Fibroblast of lung (primary cell): Measurements from ENCODE around the gene MYL12A.

ENCODE experiments used
- CTCF ChIP-seq, 2 donors: IDR thresholded peaks in 1 of 2; conservative IDR thresholded peaks in 1 of 2; 1 replicate in 1 of 2; 2 replicates in 1 of 2; pipeline ENCODE4 v1.5.1; 2011 to 2012; ENCODE audit warnings: low read length in 2 of 2, control low read depth in 1 of 2, inconsistent platforms in 1 of 2, low read depth in 1 of 2, mild to moderate bottlenecking in 1 of 2
- EZH2 ChIP-seq: IDR thresholded peaks from 2 replicates; pipeline ENCODE4 v1.5.1; 2012; ENCODE audit warnings: low read length, control low read depth, mild to moderate bottlenecking; ENCODE audit errors: missing control alignments

DNA sequence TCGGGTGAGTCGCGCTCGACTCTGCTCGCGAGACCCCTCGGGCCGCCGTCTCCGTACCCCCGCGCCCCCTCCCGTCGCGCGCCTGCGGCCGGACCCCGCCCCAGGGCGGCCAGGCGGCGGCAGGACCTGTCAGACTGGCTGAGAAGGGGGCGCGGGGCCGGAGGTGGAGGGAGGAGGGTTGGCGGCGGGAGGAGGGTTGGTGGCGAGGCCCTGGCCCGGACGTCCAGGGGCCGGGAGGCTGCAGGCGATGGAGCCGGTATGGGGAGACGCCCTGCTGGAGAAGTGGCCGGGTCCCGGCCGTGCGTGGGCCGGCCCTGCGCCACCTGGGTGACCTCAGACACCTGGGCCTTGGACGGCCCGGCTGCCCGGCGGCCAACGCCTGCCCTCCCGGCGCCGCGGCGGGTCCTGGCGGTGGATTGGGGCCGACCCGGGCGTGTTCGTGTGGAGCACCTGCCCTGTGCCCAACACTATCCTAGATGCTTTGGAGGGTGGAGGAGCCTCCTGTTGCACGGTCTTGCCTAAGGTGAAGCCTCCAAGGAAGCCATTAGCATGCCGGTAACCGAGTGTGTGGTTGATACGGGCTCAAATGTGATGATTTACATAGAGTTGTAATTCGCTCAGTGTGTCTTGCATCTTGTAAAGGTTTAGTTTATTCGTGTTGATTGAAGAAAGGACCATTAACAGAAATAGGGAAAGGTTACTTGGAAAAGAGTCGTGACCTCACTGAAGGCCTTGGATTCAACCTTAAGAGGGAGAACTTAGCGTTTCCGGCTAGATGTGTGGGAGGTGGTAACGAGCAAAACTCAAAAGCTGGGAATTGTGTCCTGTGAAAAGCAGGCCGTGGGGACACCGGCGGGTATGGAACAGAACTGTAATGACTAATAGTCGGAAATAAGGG, 14.9 kb downstream of the MYL12A start:
- TF ChIP-seq CTCF (conservative IDR thresholded peaks at IDR 0.05 in 1 of 2, IDR thresholded peaks at IDR 0.05 in 1 of 2; ENCODE audit: low read depth in 1 of 2, low read length in 2 of 2): no peak
- TF ChIP-seq EZH2: no peak
